PC-3 (cell line): ENCODE data around the gene SYNE1.

ENCODE experiments used
- CTCF ChIP-seq: fragments of 300-600 bp; sonication (generic); conservative IDR thresholded peaks from 2 replicates; pipeline ENCODE4 v1.5.1; 2017; ENCODE audit warnings: antibody characterized with exemption, low read depth, mild to moderate bottlenecking, low read length
- EZH2 ChIP-seq: fragments of 300-600 bp; sonication (generic); IDR thresholded peaks from one replicate; pipeline ENCODE4 v1.6.1; 2017; ENCODE audit warnings: antibody characterized with exemption, mild to moderate bottlenecking, low read length; ENCODE audit not compliant: unreplicated experiment
- EZH2phosphoT487 ChIP-seq: fragments of 300-600 bp; sonication (generic); IDR thresholded peaks from 2 replicates; pipeline ENCODE4 v1.6.1; 2018; ENCODE audit warnings: mild to moderate bottlenecking, antibody characterized with exemption, low read length, borderline replicate concordance

GRCh38 chr6:152509916-152510315 lies 127.2 kb downstream of the SYNE1 start:
- no peak for TF ChIP-seq EZH2
- TF ChIP-seq CTCF = no peak
- no peak for TF ChIP-seq EZH2phosphoT487
